ENCODE data around the gene ATP8A2.
"Not testable (repeated sequence)": the region's sequence is repeated elsewhere in the genome, so short reads cannot be mapped to it uniquely, and the experiment has no call there.

- TF ChIP-seq CTCF (conservative IDR thresholded peaks at IDR 0.05; ENCODE audit: low read length); EZH2phosphoT487 (IDR thresholded peaks at IDR 0.05; ENCODE audit: borderline replicate concordance, low read depth, low read length): not testable (repeated sequence)
Observed at GRCh38 chr13:25548991-25549390, 177.2 kb downstream of the ATP8A2 start.

Measured in OCI-LY7 (cell line).